ENCODE measurements around the gene PTPRA.

The PTPRA gene

GRCh38 chr20:2932498-2932897, 59.2 kb downstream of the PTPRA start:
- no peak for DNase-seq (ENCODE audit: extremely low read depth, low read depth)
- TF ChIP-seq CTCF (IDR thresholded peaks at IDR 0.05; ENCODE audit: low read depth, low read length) = no peak

- DNase-seq (ENCODE audit: extremely low read depth, low read depth) = no peak
- TF ChIP-seq CTCF (IDR thresholded peaks at IDR 0.05; ENCODE audit: low read depth, low read length) = no peak
Observed at GRCh38 chr20:2937902-2938301, 64.6 kb downstream of the PTPRA start.

- no peak for TF ChIP-seq CTCF (IDR thresholded peaks at IDR 0.05; ENCODE audit: low read depth, low read length)
- no peak for DNase-seq (ENCODE audit: extremely low read depth, low read depth)
Observed at GRCh38 chr20:2942439-2942838, 69.2 kb downstream of the PTPRA start.

GRCh38 chr20:2946988-2947961, 74.0 kb downstream of the PTPRA start:
- DNase-seq (ENCODE audit: extremely low read depth, low read depth) = no peak
- TF ChIP-seq CTCF (IDR thresholded peaks at IDR 0.05; ENCODE audit: low read depth, low read length) = no peak

- TF ChIP-seq CTCF (IDR thresholded peaks at IDR 0.05; ENCODE audit: low read depth, low read length) = no peak
- no peak for DNase-seq (ENCODE audit: extremely low read depth, low read depth)
Observed at GRCh38 chr20:2948968-2949367, 75.7 kb downstream of the PTPRA start.

GRCh38 chr20:2952766-2953165, 79.5 kb downstream of the PTPRA start:
- DNase-seq (ENCODE audit: extremely low read depth, low read depth) = no peak

More at GRCh38 chr20:2952766-2953165, 79.5 kb downstream of the PTPRA start:
- TF ChIP-seq CTCF (IDR thresholded peaks at IDR 0.05; ENCODE audit: low read depth, low read length) = no peak
